Endothelial cell of umbilical vein (primary cell): ENCODE measurements around the gene CNTNAP2.

Experiments used
- CTCF ChIP-seq, 2 donors: IDR thresholded peaks; 1 replicate in 1 of 2; 2 replicates in 1 of 2; pipeline ENCODE4 v1.5.1; 2011; ENCODE audit warnings: low read length in 2 of 2, mild to moderate bottlenecking in 2 of 2, moderate library complexity in 2 of 2, control low read depth in 1 of 2, inconsistent platforms in 1 of 2, low read depth in 1 of 2; ENCODE audit not compliant: insufficient read depth in 1 of 2; ENCODE audit errors: extremely low read depth in 1 of 2
- FOS ChIP-seq: IDR thresholded peaks from 2 replicates; pipeline ENCODE4 v1.6.1; 2011; ENCODE audit warnings: mild to moderate bottlenecking, low read length, moderate library complexity, borderline replicate concordance; ENCODE audit not compliant: insufficient read depth
- GATA2 ChIP-seq: IDR thresholded peaks from 2 replicates; pipeline ENCODE4 v1.7.0; 2011; ENCODE audit warnings: low read depth, mild to moderate bottlenecking, moderate library complexity, mixed read lengths, low read length; ENCODE audit not compliant: insufficient read length, insufficient read depth
- POLR2A ChIP-seq: IDR thresholded peaks from 2 replicates; pipeline ENCODE4 v1.6.1; 2012; ENCODE audit warnings: low read depth, mild to moderate bottlenecking, control low read depth, low read length

- TF ChIP-seq CTCF (IDR thresholded peaks at IDR 0.05; ENCODE audit: extremely low read depth in 1 of 2, insufficient read depth in 1 of 2, low read depth in 1 of 2, low read length in 2 of 2): no peak
- TF ChIP-seq POLR2A: no peak
- TF ChIP-seq FOS: no peak
- no peak for TF ChIP-seq GATA2
These were observed 2231.9 kb downstream of the CNTNAP2 start for GRCh38 chr7:148348466-148348865.
